GM12878 (cell line): ENCODE measurements around the gene CELA3B. TPM values are rescaled to one million over a fixed set of nuclear protein-coding genes. Genes with fewer than 3 reads are reported as not detected.
A peak's percentile ranks its signal among the peaks of the same experiment; 100 is the strongest.

ENCODE experiments used
- ATAC-seq: fragments of 200-7000 bp; cut with Tn5 transposase; 3 replicates; pipeline ENCODE4 v1.9.1; 2020; ENCODE audit warnings: mild to moderate bottlenecking, moderate library complexity
- BruUV-seq: library from RNA; stranded (reverse); fragments of 400-500 nt; replicated peaks from 2 replicates; lab custom pipeline; 2021; lab: Mats Ljungman, UMichigan
- CTCF ChIA-PET: fragments of 300-600 bp; sonication (Branson Sonifier 250); formaldehyde crosslinking; extraction: SDS; loops from one replicate; lab custom pipeline; 2021; ENCODE audit warnings: inconsistent platforms; lab: Yijun Ruan, JAX
- POLR2A ChIA-PET: fragments of 350-600 bp; formaldehyde crosslinking; extraction: SDS; loops from one replicate; lab custom pipeline; 2021; ENCODE audit warnings: inconsistent platforms; lab: Charles Lee
- RAD21 ChIA-PET: fragments of 300-600 bp; sonication (Branson Sonifier 250); formaldehyde crosslinking; loops from one replicate; lab custom pipeline; 2023; ENCODE audit warnings: antibody characterized with exemption; ENCODE audit not compliant: unreplicated experiment; lab: Charles Lee
- SMC1A ChIA-PET: fragments of 300-600 bp; sonication (Branson Sonifier 250); formaldehyde crosslinking; loops from one replicate; lab custom pipeline; 2023; ENCODE audit not compliant: unreplicated experiment, uncharacterized antibody; lab: Charles Lee
- DNase-seq: peaks from one replicate; pipeline ENCODE4 v3.0.0-alpha.2; 2011; ENCODE audit warnings: low read depth, low spot score
- FAIRE-seq: peaks from 3 replicates; lab custom pipeline; 2011; peaks lifted over from hg19 to GRCh38; lab: Jason Lieb, UNC
- H2AFZ ChIP-seq: 2 replicates; pipeline ENCODE4 v1.6.0; 2011; ENCODE audit warnings: low read depth, low read length, control low read depth; ENCODE audit not compliant: control insufficient read depth
- H3K27ac ChIP-seq: 2 replicates; pipeline ENCODE4 v1.5.1; 2011; ENCODE audit warnings: control low read depth; ENCODE audit not compliant: control insufficient read depth, insufficient read depth
- H3K27me3 ChIP-seq, 2 experiments: replicated peaks in 1 of 2; 2 replicates each; pipeline versions ENCODE4 v1.6.0 to v1.6.1; 2011; ENCODE audit warnings: low read length in 1 of 2; ENCODE audit not compliant: control insufficient read depth in 2 of 2, insufficient read depth in 2 of 2
- H3K36me3 ChIP-seq, 2 experiments: 2 replicates each; pipeline ENCODE4 v1.5.1; 2011; ENCODE audit warnings: low read length in 1 of 2; ENCODE audit not compliant: control insufficient read depth in 2 of 2, insufficient read depth in 2 of 2
- H3K4me1 ChIP-seq: 2 replicates; pipeline ENCODE4 v1.6.1; 2011; ENCODE audit warnings: mild to moderate bottlenecking, low read length, moderate library complexity, mixed read lengths; ENCODE audit not compliant: control insufficient read depth, insufficient read depth
- H3K4me2 ChIP-seq: 2 replicates; pipeline ENCODE4 v1.6.0; 2011; ENCODE audit warnings: control low read depth; ENCODE audit not compliant: control insufficient read depth, insufficient read depth
- H3K4me3 ChIP-seq: fragments of 200-600 bp; sonication (generic); 2 replicates; pipeline ENCODE4 v1.5.1; 2016
- H3K79me2 ChIP-seq: 2 replicates; pipeline ENCODE4 v1.6.0; 2011; ENCODE audit warnings: low read length; ENCODE audit not compliant: control insufficient read depth, insufficient read depth
- H3K9ac ChIP-seq: 2 replicates; pipeline ENCODE4 v1.8.0; 2011; ENCODE audit warnings: low read length, control low read depth, mixed read lengths; ENCODE audit not compliant: control insufficient read depth, insufficient read depth
- H3K9me3 ChIP-seq: replicated peaks from 3 replicates; pipeline ENCODE4 v1.5.1; 2011; ENCODE audit warnings: mild to moderate bottlenecking, low read length; ENCODE audit not compliant: control insufficient read depth, insufficient read depth
- H4K20me1 ChIP-seq: 2 replicates; pipeline ENCODE4 v1.6.0; 2011; ENCODE audit not compliant: control insufficient read depth, insufficient read depth
- CHD1 ChIP-seq: IDR thresholded peaks from 2 replicates; pipeline ENCODE4 v1.6.1; 2012; ENCODE audit warnings: low read depth, low read length, improper control_type of control experiment
- EZH2 ChIP-seq: IDR thresholded peaks from 2 replicates; pipeline ENCODE4 v1.6.1; 2012; ENCODE audit warnings: low read depth, mild to moderate bottlenecking, control low read depth, inconsistent platforms, low read length, borderline replicate concordance; ENCODE audit not compliant: control insufficient read depth
- NFYB ChIP-seq: IDR thresholded peaks from 2 replicates; pipeline ENCODE4 v1.6.1; 2011; ENCODE audit warnings: low read depth, mild to moderate bottlenecking, low read length, improper control_type of control experiment, moderate library complexity; ENCODE audit not compliant: insufficient read depth
- RELA ChIP-seq: fragments of 450-650 bp; IDR thresholded peaks from 2 replicates; pipeline ENCODE4 v1.8.0; 2014; ENCODE audit warnings: borderline replicate concordance; ENCODE audit not compliant: partially characterized antibody
- TCF12 ChIP-seq: IDR thresholded peaks from 2 replicates; pipeline ENCODE4 v1.6.1; 2011; ENCODE audit warnings: low read depth, mild to moderate bottlenecking, low read length
- WGBS: methylation state at CpG from one replicate; pipeline ENCODE4 v1.1.6; 2016; ENCODE audit warnings: low lambda C conversion rate; ENCODE audit not compliant: insufficient replicate concordance, insufficient coverage; ENCODE audit errors: missing lambda C conversion rate; 5-methylcytosine and 5-hydroxymethylcytosine counted together
- in situ Hi-C: fragments of 300-500 bp; cut with MboI; formaldehyde crosslinking; loops from 9 replicates; pipeline ENCODE4 v1.14.3; 2018; ENCODE audit warnings: mixed read lengths
- intact Hi-C: fragments of 100-400 bp; cut with micrococcal nuclease; formaldehyde crosslinking; loops from one replicate; pipeline ENCODE4 v1.14.2; 2022; ENCODE audit not compliant: unreplicated experiment
- polyA plus RNA-seq, 11 experiments: library from polyadenylated mRNA; depleted of rRNA in 4 of 11; unstranded in 6 of 11; stranded (reverse) in 5 of 11; fragments of >200 nt; fragmentation: Nextera tagmentation in 4 of 11; fragmentation: Illumina TruSeq in 1 of 11; extraction: Ambion mirVana in 4 of 11; extraction: Trizol in 1 of 11; gene quantifications; 1 replicate in 1 of 11; 2 replicates in 10 of 11; pipeline versions ENCODE4 v1.2.1 to v1.2.3, GENCODE V29; 2011 to 2016; ENCODE audit warnings: inconsistent platforms in 2 of 11, missing spikeins in 2 of 11, low read depth in 1 of 11
- total RNA-seq, 4 experiments: library from RNA; depleted of rRNA in 3 of 4; stranded (reverse); fragments of >200 nt in 3 of 4; fragmentation: Illumina TruSeq in 1 of 4; extraction: Trizol in 1 of 4; gene quantifications; 2 replicates each; pipeline versions ENCODE4 v1.2.1 to v1.2.3, GENCODE V29; 2013 to 2021
- TF ChIP-seq, protein P1 (sequence below): IDR thresholded peaks from 2 replicates; pipeline ENCODE4 v1.6.1; 2012; ENCODE audit warnings: low read depth, low read length, improper control_type of control experiment
- TF ChIP-seq, protein P2 (sequence below): fragments of 450-650 bp; IDR thresholded peaks from 2 replicates; pipeline ENCODE4 v1.6.1; 2016; ENCODE audit warnings: mild to moderate bottlenecking
- TF ChIP-seq, protein P3 (sequence below): fragments of 450-650 bp; IDR thresholded peaks from 2 replicates; pipeline ENCODE4 v1.6.1; 2017; ENCODE audit warnings: mild to moderate bottlenecking, low read depth, inconsistent platforms; ENCODE audit not compliant: poor library complexity, severe bottlenecking

The CELA3B gene
- total and polyA plus RNA-seq, 10 of the 15 experiments (the other 5 are each of a cell fraction or from before 2014, with no cell fraction given): 4.1 TPM; not detected in 9

DNA sequence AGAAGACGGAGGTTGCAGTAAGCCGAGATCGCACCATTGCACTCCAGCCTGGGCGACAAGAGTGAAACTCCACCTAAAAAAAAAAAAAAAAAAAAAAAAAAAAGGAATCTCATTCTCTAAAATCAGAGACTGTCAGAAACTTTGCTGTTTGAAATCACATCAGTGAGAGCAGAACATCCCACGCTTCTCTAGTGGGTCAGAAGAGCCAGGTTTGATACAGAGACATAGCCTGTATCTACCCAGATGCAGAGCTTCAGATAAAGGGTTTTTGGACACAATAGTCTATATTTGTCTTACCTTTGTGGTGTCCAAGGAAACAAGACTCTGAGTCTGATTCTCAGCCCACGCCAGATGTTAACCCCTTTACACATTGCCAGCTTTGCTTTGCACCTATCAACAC lies 44.2 kb downstream of the CELA3B start:
- FAIRE-seq: no peak
- SMC1A ChIA-PET: interaction anchor here (1.2 to 5.6 kb wide), 4 partner anchors 19 to 70 kb away, joined by 3 to 100 read pairs (median 6); partner anchors contain the start of gene CDC42
- CTCF ChIA-PET: interaction anchor here (0.6 to 5.8 kb wide), 5 partner anchors 11 to 342 kb away, joined by 3 to 107 read pairs (median 3); partner anchors contain the start of gene CDC42
- Histone ChIP-seq H3K4me3 (no peak overlapping the region), H3K27ac (no peak overlapping the region), H3K9me3 (no peaks in the 10 kb centered on the region), H3K79me2 (peaks cover 2% of the 10 kb centered on the region)
- intact Hi-C loops (no loop called here), in situ Hi-C loops (no loop called here)
- no peak for ATAC-seq
- TF ChIP-seq EZH2: no peak
- TF ChIP-seq, all 136 proteins: peak for 0
- H3K9ac ChIP-seq: no peak overlapping the region
- peak overlapping the region; percentile 44; the same call in 1 of the 2 replicates for H2AFZ ChIP-seq
- no peaks in the 10 kb centered on the region for H4K20me1 ChIP-seq
- RAD21 ChIA-PET: interaction anchor here (0.7 to 1.2 kb wide), 2 partner anchors 19 to 139 kb away, joined by 3 to 5 read pairs; no protein-coding TSS in a partner anchor
- no TSS peak for BruUV-seq
- no peak for DNase-seq
- no peaks in the 10 kb centered on the region for H3K27me3 ChIP-seq
- POLR2A ChIA-PET: interaction anchor here (12.0 kb wide), 1 partner anchor 25 kb away, joined by 325 read pairs; the partner anchor contains the start of gene CDC42
- no peak overlapping the region for H3K4me2 ChIP-seq
- H3K4me1 ChIP-seq: peaks cover 19% of the 10 kb centered on the region
- H3K36me3 ChIP-seq: no peaks in the 10 kb centered on the region
- WGBS: 97% methylated on average over 3 of the region's 6 CpGs

DNA sequence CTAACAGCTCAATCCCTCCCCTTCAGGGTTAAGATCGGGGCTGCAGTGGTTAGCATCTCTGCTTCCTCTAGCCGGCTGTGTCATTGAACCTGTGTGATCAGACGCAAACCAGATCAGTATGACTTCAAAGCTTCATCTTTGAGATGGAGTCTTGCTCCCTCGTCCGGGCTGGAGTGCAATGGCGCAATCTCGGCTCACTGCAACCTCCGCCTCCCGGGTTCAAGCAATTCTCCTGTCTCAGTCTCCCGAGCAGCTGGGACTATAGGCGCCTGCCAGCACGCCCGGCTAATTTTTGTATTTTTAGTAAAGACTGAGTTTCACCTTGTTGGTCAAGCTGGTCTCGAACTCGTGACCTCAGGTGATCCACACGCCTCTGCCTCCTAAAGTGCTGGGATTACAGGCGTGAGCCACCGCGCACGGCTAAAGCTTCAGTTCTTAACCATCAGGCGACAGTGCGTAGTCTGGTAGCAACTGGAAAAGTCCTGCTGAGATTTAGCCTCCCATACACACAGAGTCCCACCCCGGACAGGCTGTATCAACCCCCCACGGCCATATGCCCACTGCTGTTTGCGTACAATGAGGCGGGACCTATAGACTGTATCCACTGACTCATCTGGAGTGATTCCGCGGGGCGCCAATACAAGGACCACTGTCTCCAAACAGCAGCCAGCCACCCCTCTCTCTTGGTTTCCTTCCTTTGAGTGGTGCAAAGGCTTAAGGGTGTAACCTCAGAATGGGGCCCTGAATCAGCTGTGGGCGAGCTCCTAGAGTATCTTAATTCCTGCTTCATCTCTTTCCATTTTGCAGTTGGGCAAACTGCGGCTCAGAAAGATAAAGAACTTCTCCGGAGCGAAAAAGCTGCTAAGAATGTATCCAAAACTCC lies 47.9 kb downstream of the CELA3B start:
- CTCF ChIA-PET: interaction anchor here (0.7 to 5.8 kb wide), 23 partner anchors 14 to 656 kb away, joined by 3 to 107 read pairs (median 3); partner anchors contain the start of genes CDC42 and USP48
- Histone ChIP-seq H3K79me2 (peaks cover 15% of the 10 kb centered on the region), H2AFZ (peak overlapping the region; percentile 75), H3K9me3 (no peaks in the 10 kb centered on the region), H3K27me3 (no peaks in the 10 kb centered on the region), H3K36me3 (no peaks in the 10 kb centered on the region), H3K27ac (peak overlapping the region; percentile 97), H3K4me2 (peak overlapping the region; percentile 88), H4K20me1 (no peaks in the 10 kb centered on the region), H3K4me3 (peak overlapping the region; percentile 88), H3K9ac (peak overlapping the region; percentile 98), H3K4me1 (peaks cover 7% of the 10 kb centered on the region)
- peak; percentile 62 for ATAC-seq
- POLR2A ChIA-PET: interaction anchor here (0.6 to 12.0 kb wide), 14 partner anchors 8 to 1552 kb away, joined by 3 to 325 read pairs (median 3); partner anchors contain the start of genes CDC42 and USP48
- in situ Hi-C loops (no loop called here), intact Hi-C loops (loop anchor here (1.0 to 5.0 kb wide), 5 partner anchors 9 to 262 kb away; no protein-coding TSS in a partner anchor)
- WGBS: under 1% methylated on average over 33 of the region's 33 CpGs
- BruUV-seq: TSS peak; percentile 94
- DNase-seq: no peak
- peak; percentile 57 for FAIRE-seq
- SMC1A ChIA-PET: interaction anchor here (0.5 to 7.6 kb wide), 31 partner anchors 9 to 392 kb away, joined by 3 to 100 read pairs (median 3); partner anchors contain the start of genes CDC42 and USP48
- RAD21 ChIA-PET: interaction anchor here (0.7 to 2.7 kb wide), 19 partner anchors 11 to 392 kb away, joined by 3 to 54 read pairs (median 4); partner anchors contain the start of genes CDC42 and USP48
- TF ChIP-seq TCF12: 0 out of 2 replicates have a peak, but pooled peaks have one; percentile 9
- no peak for TF ChIP-seq CHD1
- TF ChIP-seq, protein P1, sequence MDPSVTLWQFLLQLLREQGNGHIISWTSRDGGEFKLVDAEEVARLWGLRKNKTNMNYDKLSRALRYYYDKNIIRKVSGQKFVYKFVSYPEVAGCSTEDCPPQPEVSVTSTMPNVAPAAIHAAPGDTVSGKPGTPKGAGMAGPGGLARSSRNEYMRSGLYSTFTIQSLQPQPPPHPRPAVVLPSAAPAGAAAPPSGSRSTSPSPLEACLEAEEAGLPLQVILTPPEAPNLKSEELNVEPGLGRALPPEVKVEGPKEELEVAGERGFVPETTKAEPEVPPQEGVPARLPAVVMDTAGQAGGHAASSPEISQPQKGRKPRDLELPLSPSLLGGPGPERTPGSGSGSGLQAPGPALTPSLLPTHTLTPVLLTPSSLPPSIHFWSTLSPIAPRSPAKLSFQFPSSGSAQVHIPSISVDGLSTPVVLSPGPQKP: no peak
- peak; percentile 75 for TF ChIP-seq NFYB
- peak; percentile 25 for TF ChIP-seq RELA
- TF ChIP-seq, protein P2, sequence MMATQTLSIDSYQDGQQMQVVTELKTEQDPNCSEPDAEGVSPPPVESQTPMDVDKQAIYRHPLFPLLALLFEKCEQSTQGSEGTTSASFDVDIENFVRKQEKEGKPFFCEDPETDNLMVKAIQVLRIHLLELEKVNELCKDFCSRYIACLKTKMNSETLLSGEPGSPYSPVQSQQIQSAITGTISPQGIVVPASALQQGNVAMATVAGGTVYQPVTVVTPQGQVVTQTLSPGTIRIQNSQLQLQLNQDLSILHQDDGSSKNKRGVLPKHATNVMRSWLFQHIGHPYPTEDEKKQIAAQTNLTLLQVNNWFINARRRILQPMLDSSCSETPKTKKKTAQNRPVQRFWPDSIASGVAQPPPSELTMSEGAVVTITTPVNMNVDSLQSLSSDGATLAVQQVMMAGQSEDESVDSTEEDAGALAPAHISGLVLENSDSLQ: peak; percentile 97
- TF ChIP-seq, protein P3, sequence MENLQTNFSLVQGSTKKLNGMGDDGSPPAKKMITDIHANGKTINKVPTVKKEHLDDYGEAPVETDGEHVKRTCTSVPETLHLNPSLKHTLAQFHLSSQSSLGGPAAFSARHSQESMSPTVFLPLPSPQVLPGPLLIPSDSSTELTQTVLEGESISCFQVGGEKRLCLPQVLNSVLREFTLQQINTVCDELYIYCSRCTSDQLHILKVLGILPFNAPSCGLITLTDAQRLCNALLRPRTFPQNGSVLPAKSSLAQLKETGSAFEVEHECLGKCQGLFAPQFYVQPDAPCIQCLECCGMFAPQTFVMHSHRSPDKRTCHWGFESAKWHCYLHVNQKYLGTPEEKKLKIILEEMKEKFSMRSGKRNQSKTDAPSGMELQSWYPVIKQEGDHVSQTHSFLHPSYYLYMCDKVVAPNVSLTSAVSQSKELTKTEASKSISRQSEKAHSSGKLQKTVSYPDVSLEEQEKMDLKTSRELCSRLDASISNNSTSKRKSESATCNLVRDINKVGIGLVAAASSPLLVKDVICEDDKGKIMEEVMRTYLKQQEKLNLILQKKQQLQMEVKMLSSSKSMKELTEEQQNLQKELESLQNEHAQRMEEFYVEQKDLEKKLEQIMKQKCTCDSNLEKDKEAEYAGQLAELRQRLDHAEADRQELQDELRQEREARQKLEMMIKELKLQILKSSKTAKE: peak; percentile 26
